ENCODE data around the gene CCL1. TPM values are rescaled to one million over a fixed set of nuclear protein-coding genes. Genes with fewer than 3 reads are reported as not detected.
A peak's percentile ranks its signal among the peaks of the same experiment; 100 is the strongest.

Gene CCL1
- total RNA-seq, 1 experiment from 2014 or later = not detected

- DNase-seq (ENCODE audit: low read depth, low spot score) (no peak), ATAC-seq (no peak)
- no peak overlapping the region for H3K27ac ChIP-seq (ENCODE audit: low read length)
- in situ Hi-C loops (cut with HindIII; ENCODE audit: low pct_unique_long_range_greater_than_20kb, low sequenced_read_pairs) = no loop called here
- no peaks in the 10 kb centered on the region for H3K4me1 ChIP-seq (ENCODE audit: control insufficient read depth, insufficient read depth, low read length)
- ChIA-PET CTCF (no interaction called here), POLR2A (no interaction called here)
- H3K9me3 ChIP-seq (ENCODE audit: control insufficient read depth, insufficient read depth, low read depth, low read length) = no peaks in the 10 kb centered on the region
- intact Hi-C loops (cut with micrococcal nuclease; ENCODE audit: unreplicated experiment) = no loop called here
- H3K36me3 ChIP-seq (ENCODE audit: control insufficient read depth, insufficient read depth, low read length) = no peaks in the 10 kb centered on the region
- BruUV-seq (replicated peaks) = no TSS peak
- no peak for TF ChIP-seq POLR2AphosphoS5 (IDR thresholded peaks at IDR 0.05; ENCODE audit: low read depth, low read length)
- 0 out of 2 replicates have a peak, but pooled peaks have one; percentile 13 for TF ChIP-seq CTCF (IDR thresholded peaks at IDR 0.05)
- no peak overlapping the region for H3K4me3 ChIP-seq (ENCODE audit: low read depth in 2 of 2, low read length in 2 of 2)
- no peaks in the 10 kb centered on the region for H3K27me3 ChIP-seq (ENCODE audit: control insufficient read depth, insufficient read depth, low read length)
These were observed 44.6 kb downstream of the CCL1 start for GRCh38 chr17:34318474-34318873.

- BruUV-seq (replicated peaks) = no TSS peak
- intact Hi-C loops (cut with micrococcal nuclease; ENCODE audit: unreplicated experiment) (no loop called here), in situ Hi-C loops (cut with HindIII; ENCODE audit: low pct_unique_long_range_greater_than_20kb, low sequenced_read_pairs) (no loop called here)
- Histone ChIP-seq H3K36me3 (ENCODE audit: control insufficient read depth, insufficient read depth, low read length) (no peaks in the 10 kb centered on the region), H3K27me3 (ENCODE audit: control insufficient read depth, insufficient read depth, low read length) (no peaks in the 10 kb centered on the region), H3K4me1 (ENCODE audit: control insufficient read depth, insufficient read depth, low read length) (no peaks in the 10 kb centered on the region), H3K9me3 (ENCODE audit: control insufficient read depth, insufficient read depth, low read depth, low read length) (no peaks in the 10 kb centered on the region), H3K27ac (ENCODE audit: low read length) (no peak overlapping the region), H3K4me3 (ENCODE audit: low read depth in 2 of 2, low read length in 2 of 2) (no peak overlapping the region)
- ChIA-PET POLR2A (no interaction called here), CTCF (no interaction called here)
- DNase-seq (ENCODE audit: low read depth, low spot score) (no peak), ATAC-seq (no peak; the same call in 1 of the 2 replicates)
- TF ChIP-seq SIN3A (IDR thresholded peaks at IDR 0.05; ENCODE audit: borderline replicate concordance, insufficient read depth, low read depth, low read length) = no peak
- TF ChIP-seq REST (IDR thresholded peaks at IDR 0.05; ENCODE audit: insufficient read depth in 1 of 2, low read depth in 2 of 2, low read length in 1 of 2) = no peak
- no peak for TF ChIP-seq POLR2AphosphoS5 (IDR thresholded peaks at IDR 0.05; ENCODE audit: low read depth, low read length)
These were observed 48.8 kb downstream of the CCL1 start for GRCh38 chr17:34314279-34314678.

GRCh38 chr17:34313164-34313563 lies 49.9 kb downstream of the CCL1 start:
- in situ Hi-C loops (cut with HindIII; ENCODE audit: low pct_unique_long_range_greater_than_20kb, low sequenced_read_pairs) = no loop called here
- DNase-seq (ENCODE audit: low read depth, low spot score) = no peak
- ChIA-PET POLR2A (no interaction called here), CTCF (no interaction called here)
- no TSS peak for BruUV-seq (replicated peaks)
- H3K36me3 ChIP-seq (ENCODE audit: control insufficient read depth, insufficient read depth, low read length) = no peaks in the 10 kb centered on the region
- H3K4me3 ChIP-seq (ENCODE audit: low read depth in 2 of 2, low read length in 2 of 2) = no peak overlapping the region
- H3K4me1 ChIP-seq (ENCODE audit: control insufficient read depth, insufficient read depth, low read length) = no peaks in the 10 kb centered on the region
- H3K27me3 ChIP-seq (ENCODE audit: control insufficient read depth, insufficient read depth, low read length) = no peaks in the 10 kb centered on the region
- H3K27ac ChIP-seq (ENCODE audit: low read length) = no peak overlapping the region
- no peak for ATAC-seq
- TF ChIP-seq TCF7L2 (IDR thresholded peaks at IDR 0.05; ENCODE audit: low read depth, low read length) (no peak), REST (IDR thresholded peaks at IDR 0.05; ENCODE audit: insufficient read depth in 1 of 2, low read depth in 2 of 2, low read length in 1 of 2) (no peak), POLR2AphosphoS5 (IDR thresholded peaks at IDR 0.05; ENCODE audit: low read depth, low read length) (no peak), CTCF (IDR thresholded peaks at IDR 0.05) (no peak), SIN3A (IDR thresholded peaks at IDR 0.05; ENCODE audit: borderline replicate concordance, insufficient read depth, low read depth, low read length) (no peak)
- intact Hi-C loops (cut with micrococcal nuclease; ENCODE audit: unreplicated experiment) = no loop called here
- H3K9me3 ChIP-seq (ENCODE audit: control insufficient read depth, insufficient read depth, low read depth, low read length) = no peaks in the 10 kb centered on the region
